Activated CD4-positive, alpha-beta T cell treated with anti-CD3 and anti-CD28 coated beads, Interleukin-2, amount 10 ng/mL, durations not matched to agents 7 days and 5 days (primary cell): ENCODE measurements around the gene SNX10. TPM values are rescaled to one million over a fixed set of nuclear protein-coding genes. Genes with fewer than 3 reads are reported as not detected.

Experiments
- total RNA-seq, 2 experiments: library from RNA; stranded (reverse); gene quantifications; one replicate each; pipeline ENCODE4 v1.2.3, GENCODE V29; 2021

The SNX10 gene
- total RNA-seq, 2 experiments from 2014 or later: 28.1 to 28.9 TPM

Other genes starting within 250 kb of the SNX10 start
- 10 to 100 TPM; 12.0 to 15.3 TPM for gene NFE2L3, start 139.7 kb upstream of the SNX10 start, total RNA-seq
- 100 to 1,000 TPM; 649 to 781 TPM for gene HNRNPA2B1, start 91.1 kb upstream of the SNX10 start, total RNA-seq
- gene CBX3, start 90.1 kb upstream of the SNX10 start, total RNA-seq: 100 to 1,000 TPM; 217 to 235 TPM